ENCODE measurements around the gene NACC1. TPM values are rescaled to one million over a fixed set of nuclear protein-coding genes. Genes with fewer than 3 reads are reported as not detected.
A peak's percentile ranks its signal among the peaks of the same experiment; 100 is the strongest.

NACC1 gene
- total and polyA plus RNA-seq, 9 donors, result 3.2 to 31.4 (median 17.5) TPM

- WGBS, 3 donors, result 27 to 31% (median 28%) methylated on average over 16 of the region's 16 CpGs
- peak; percentile 77 to 87 (median 83) for DNase-seq
- TF ChIP-seq CTCF (IDR thresholded peaks at IDR 0.05) (no peak), POLR2A (IDR thresholded peaks at IDR 0.05) (no peak), EP300 (IDR thresholded peaks at IDR 0.05) (no peak)
- H3K9me3 ChIP-seq, result no peaks in the 10 kb centered on the region
- H3K27me3 ChIP-seq, result no peaks in the 10 kb centered on the region
- H3K36me3 ChIP-seq, result no peaks in the 10 kb centered on the region
- peak overlapping the region; percentile 44 to 68 for H3K27ac ChIP-seq
- peaks cover 16% of the 10 kb centered on the region for H3K4me1 ChIP-seq (ENCODE audit: insufficient read depth)
- intact Hi-C loops (cut with DNase I), result no loop called here
- no peak overlapping the region for H3K4me3 ChIP-seq
These were observed 38.5 kb upstream of the NACC1 start for GRCh38 chr19:13079542-13079986.

DNA sequence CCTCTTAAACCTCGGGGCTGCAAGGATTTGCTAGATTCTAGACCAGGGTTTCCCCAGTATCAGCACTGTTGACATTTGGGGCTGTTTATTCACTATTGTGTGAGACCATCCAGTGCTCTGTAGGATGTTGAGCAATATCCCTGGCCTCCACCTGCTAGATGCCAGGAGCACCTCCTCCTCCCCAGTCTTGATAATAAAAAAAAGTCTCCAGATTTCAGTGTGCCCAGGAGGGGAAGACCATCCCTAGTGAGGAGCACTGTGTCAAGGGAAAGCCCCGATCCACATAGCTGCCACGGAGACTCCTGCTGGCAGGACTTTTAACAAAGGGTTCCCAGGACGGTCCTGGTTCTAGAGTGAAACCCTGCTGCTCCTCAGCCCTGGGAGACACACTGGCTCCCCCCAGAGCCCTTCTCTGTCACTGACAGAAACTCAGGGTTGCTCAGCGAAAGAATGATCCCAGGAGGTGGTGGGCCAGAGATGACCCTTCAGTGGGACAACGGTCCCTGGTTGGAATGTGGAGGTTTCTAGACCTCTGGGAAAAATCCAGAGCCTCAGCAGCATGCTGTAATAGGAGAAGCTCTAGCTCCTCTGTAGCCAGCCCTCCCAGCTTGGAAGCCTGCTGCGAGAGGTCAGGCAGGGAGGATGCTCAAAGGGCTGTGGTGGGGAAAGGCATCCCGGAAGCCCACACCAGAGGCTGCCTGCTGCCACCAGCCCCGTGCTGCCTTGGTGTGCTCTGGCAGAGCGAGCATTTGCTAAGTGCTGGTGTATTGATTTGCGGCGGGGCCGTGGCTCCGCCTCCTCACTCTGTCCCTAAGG lies 35.7 kb upstream of the NACC1 start:
- no peak for DNase-seq
- H3K4me3 ChIP-seq, result no peak overlapping the region
- H3K4me1 ChIP-seq (ENCODE audit: insufficient read depth), result peaks cover 6% of the 10 kb centered on the region
- H3K27me3 ChIP-seq, result no peaks in the 10 kb centered on the region
- TF ChIP-seq POLR2A (IDR thresholded peaks at IDR 0.05), result no peak
- no peak for TF ChIP-seq EP300 (IDR thresholded peaks at IDR 0.05)
- TF ChIP-seq CTCF (IDR thresholded peaks at IDR 0.05), result no peak
- intact Hi-C loops (cut with DNase I), result no loop called here
- peak overlapping the region in 1 of 2 donors; percentile 8 for H3K27ac ChIP-seq
- 46 to 60% (median 53%) methylated on average over 14 of the region's 14 CpGs for WGBS, 3 donors
- H3K36me3 ChIP-seq, result no peaks in the 10 kb centered on the region
- H3K9me3 ChIP-seq, result no peaks in the 10 kb centered on the region

DNA sequence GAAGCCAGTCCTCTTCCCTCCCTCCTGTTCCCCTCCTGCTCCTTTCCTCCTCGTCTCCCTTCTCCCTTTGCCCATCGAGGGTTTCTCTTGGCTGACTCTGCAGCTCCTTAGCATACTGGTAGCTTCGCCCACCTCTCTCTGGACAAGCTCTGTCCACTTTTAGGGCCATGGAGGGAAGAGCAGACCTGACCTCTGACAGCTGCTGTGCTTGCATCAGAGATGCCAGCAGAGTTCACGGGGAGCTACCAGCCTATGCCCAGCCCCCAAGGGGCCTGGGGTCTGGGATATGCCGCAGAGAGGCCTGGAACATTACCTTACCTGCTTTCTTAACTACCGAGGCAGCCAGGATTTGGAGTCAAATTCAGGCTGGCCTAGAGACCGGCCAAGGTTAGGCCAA lies 35.1 kb upstream of the NACC1 start:
- 74 to 76% (median 75%) methylated on average over 7 of the region's 7 CpGs for WGBS, 3 donors
- no peak overlapping the region for H3K4me3 ChIP-seq
- intact Hi-C loops (cut with DNase I), result no loop called here
- H3K4me1 ChIP-seq (ENCODE audit: insufficient read depth), result peaks cover 6% of the 10 kb centered on the region
- H3K27ac ChIP-seq, result no peak overlapping the region
- DNase-seq, result no peak
- TF ChIP-seq EP300 (IDR thresholded peaks at IDR 0.05) (no peak), POLR2A (IDR thresholded peaks at IDR 0.05) (no peak), CTCF (IDR thresholded peaks at IDR 0.05) (no peak)
- no peaks in the 10 kb centered on the region for H3K36me3 ChIP-seq
- H3K27me3 ChIP-seq, result no peaks in the 10 kb centered on the region
- no peaks in the 10 kb centered on the region for H3K9me3 ChIP-seq

- no peak for TF ChIP-seq CTCF (IDR thresholded peaks at IDR 0.05)
- no peak for TF ChIP-seq POLR2A (IDR thresholded peaks at IDR 0.05)
- no peak for TF ChIP-seq EP300 (IDR thresholded peaks at IDR 0.05)
- Histone ChIP-seq H3K27me3 (no peaks in the 10 kb centered on the region), H3K4me1 (ENCODE audit: insufficient read depth) (peaks cover 4% of the 10 kb centered on the region), H3K27ac (no peak overlapping the region), H3K36me3 (no peaks in the 10 kb centered on the region), H3K9me3 (no peaks in the 10 kb centered on the region), H3K4me3 (no peak overlapping the region)
- intact Hi-C loops (cut with DNase I), result no loop called here
- DNase-seq, result no peak
- WGBS, 3 donors, result 85 to 90% (median 89%) methylated on average over 9 of the region's 9 CpGs
These were observed 34.4 kb upstream of the NACC1 start for GRCh38 chr19:13083627-13084026.

Data from ovary (tissue), 9 donors.